ENCODE results near the gene RNU5B-1. TPM values are rescaled to one million over a fixed set of nuclear protein-coding genes. Genes with fewer than 3 reads are reported as not detected.

RNU5B-1 gene
- total and polyA plus RNA-seq, 9 of the 15 experiments (the other 6 are each of a cell fraction or from before 2014, with no cell fraction given): 14.2 TPM; not detected in 8

DNA sequence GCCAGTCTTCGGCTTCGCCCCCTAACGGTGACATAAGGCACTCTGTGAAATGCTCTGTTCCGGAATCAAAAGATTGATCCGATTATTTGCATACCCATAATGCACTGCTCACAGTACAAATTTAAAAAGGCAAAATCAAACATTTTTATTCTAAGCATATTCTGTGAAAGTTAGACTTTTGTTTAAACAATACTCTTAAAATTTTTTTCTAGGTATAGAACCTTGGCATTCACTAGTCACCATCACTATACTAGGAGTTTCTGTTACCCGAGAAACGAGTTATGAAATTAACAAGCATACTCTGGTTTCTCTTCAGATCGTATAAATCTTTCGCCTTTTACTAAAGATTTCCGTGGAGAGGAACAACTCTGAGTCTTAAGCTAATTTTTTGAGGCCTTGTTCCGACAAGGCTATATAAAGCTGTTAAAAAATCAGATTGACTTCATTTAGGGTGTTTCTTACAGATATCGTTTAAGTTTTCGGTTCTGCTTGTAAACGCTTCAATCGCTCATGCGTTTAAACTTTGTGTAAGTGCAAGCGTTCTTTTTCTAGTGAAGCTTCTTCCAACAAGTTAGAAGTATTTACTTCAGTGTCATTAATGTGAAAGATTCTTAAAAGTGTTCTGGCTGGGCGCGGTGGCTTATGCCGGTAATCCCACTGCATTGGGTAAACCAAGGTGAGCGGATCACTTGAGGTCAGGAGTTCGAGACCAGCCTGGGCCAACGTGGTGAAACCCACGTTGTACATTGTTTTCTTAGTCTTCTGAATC, at the start of gene RNU5B-1 (continued):
- TF ChIP-seq, protein P1, sequence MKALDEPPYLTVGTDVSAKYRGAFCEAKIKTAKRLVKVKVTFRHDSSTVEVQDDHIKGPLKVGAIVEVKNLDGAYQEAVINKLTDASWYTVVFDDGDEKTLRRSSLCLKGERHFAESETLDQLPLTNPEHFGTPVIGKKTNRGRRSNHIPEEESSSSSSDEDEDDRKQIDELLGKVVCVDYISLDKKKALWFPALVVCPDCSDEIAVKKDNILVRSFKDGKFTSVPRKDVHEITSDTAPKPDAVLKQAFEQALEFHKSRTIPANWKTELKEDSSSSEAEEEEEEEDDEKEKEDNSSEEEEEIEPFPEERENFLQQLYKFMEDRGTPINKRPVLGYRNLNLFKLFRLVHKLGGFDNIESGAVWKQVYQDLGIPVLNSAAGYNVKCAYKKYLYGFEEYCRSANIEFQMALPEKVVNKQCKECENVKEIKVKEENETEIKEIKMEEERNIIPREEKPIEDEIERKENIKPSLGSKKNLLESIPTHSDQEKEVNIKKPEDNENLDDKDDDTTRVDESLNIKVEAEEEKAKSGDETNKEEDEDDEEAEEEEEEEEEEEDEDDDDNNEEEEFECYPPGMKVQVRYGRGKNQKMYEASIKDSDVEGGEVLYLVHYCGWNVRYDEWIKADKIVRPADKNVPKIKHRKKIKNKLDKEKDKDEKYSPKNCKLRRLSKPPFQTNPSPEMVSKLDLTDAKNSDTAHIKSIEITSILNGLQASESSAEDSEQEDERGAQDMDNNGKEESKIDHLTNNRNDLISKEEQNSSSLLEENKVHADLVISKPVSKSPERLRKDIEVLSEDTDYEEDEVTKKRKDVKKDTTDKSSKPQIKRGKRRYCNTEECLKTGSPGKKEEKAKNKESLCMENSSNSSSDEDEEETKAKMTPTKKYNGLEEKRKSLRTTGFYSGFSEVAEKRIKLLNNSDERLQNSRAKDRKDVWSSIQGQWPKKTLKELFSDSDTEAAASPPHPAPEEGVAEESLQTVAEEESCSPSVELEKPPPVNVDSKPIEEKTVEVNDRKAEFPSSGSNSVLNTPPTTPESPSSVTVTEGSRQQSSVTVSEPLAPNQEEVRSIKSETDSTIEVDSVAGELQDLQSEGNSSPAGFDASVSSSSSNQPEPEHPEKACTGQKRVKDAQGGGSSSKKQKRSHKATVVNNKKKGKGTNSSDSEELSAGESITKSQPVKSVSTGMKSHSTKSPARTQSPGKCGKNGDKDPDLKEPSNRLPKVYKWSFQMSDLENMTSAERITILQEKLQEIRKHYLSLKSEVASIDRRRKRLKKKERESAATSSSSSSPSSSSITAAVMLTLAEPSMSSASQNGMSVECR (CRISPR knock-in tag; IDR thresholded peaks at IDR 0.05): peak; percentile 79; the same call in 1 of the 2 replicates
- TF ChIP-seq PTTG1 (tag; IDR thresholded peaks at IDR 0.05; ENCODE audit: low read depth): no peak
- TF ChIP-seq XRCC5 (IDR thresholded peaks at IDR 0.05; ENCODE audit: low read depth, low read length): peak; percentile 46; the same call in 1 of the 2 replicates
- peak; percentile 91; the same call in 1 of the 2 replicates for TF ChIP-seq ZFP30 (CRISPR knock-in tag; IDR thresholded peaks at IDR 0.05; ENCODE audit: borderline replicate concordance)
- 0 out of 2 replicates have a peak, but pooled peaks have one; percentile 19 for TF ChIP-seq BHLHE40 (IDR thresholded peaks at IDR 0.05; ENCODE audit: low read length)
- peak; percentile 91 for TF ChIP-seq NFATC3 (IDR thresholded peaks at IDR 0.05)
- peak; percentile 95 for TF ChIP-seq ZNF780A (CRISPR knock-in tag; IDR thresholded peaks at IDR 0.05)
- peak; percentile 86 for TF ChIP-seq GATAD2A (IDR thresholded peaks at IDR 0.05)
- TF ChIP-seq CHD2 (IDR thresholded peaks at IDR 0.05; ENCODE audit: low read depth, low read length): peak; percentile 47
- no peak for TF ChIP-seq SREBF2 (CRISPR knock-in tag; IDR thresholded peaks at IDR 0.05)
- peak; percentile 68 for TF ChIP-seq MYNN (IDR thresholded peaks at IDR 0.05)
- no peak for TF ChIP-seq MYNN (CRISPR knock-in tag; IDR thresholded peaks at IDR 0.05)
- TF ChIP-seq ZNF311 (CRISPR knock-in tag; IDR thresholded peaks at IDR 0.05): no peak
- peak; percentile 92 for TF ChIP-seq ESRRB (CRISPR knock-in tag; IDR thresholded peaks at IDR 0.05; ENCODE audit: borderline replicate concordance)
- TF ChIP-seq POLR3A (IDR thresholded peaks at IDR 0.05; ENCODE audit: borderline replicate concordance, extremely low read depth, insufficient read depth, insufficient read length): peak; percentile 69
- TF ChIP-seq HDAC3 (IDR thresholded peaks at IDR 0.05; ENCODE audit: borderline replicate concordance, partially characterized antibody): peak; percentile 83
- no peak for TF ChIP-seq CREBBP (IDR thresholded peaks at IDR 0.05; ENCODE audit: low read depth, low read length)
- TF ChIP-seq ZNF253 (CRISPR knock-in tag; conservative IDR thresholded peaks at IDR 0.05): peak; percentile 93
- TF ChIP-seq ZFPM2 (CRISPR knock-in tag; IDR thresholded peaks at IDR 0.05): peak; percentile 97
- TF ChIP-seq, protein P2, sequence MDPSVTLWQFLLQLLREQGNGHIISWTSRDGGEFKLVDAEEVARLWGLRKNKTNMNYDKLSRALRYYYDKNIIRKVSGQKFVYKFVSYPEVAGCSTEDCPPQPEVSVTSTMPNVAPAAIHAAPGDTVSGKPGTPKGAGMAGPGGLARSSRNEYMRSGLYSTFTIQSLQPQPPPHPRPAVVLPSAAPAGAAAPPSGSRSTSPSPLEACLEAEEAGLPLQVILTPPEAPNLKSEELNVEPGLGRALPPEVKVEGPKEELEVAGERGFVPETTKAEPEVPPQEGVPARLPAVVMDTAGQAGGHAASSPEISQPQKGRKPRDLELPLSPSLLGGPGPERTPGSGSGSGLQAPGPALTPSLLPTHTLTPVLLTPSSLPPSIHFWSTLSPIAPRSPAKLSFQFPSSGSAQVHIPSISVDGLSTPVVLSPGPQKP (CRISPR knock-in tag; IDR thresholded peaks at IDR 0.05): no peak
- TF ChIP-seq ZNF316 (IDR thresholded peaks at IDR 0.05): peak; percentile 99
- TF ChIP-seq, protein P3, sequence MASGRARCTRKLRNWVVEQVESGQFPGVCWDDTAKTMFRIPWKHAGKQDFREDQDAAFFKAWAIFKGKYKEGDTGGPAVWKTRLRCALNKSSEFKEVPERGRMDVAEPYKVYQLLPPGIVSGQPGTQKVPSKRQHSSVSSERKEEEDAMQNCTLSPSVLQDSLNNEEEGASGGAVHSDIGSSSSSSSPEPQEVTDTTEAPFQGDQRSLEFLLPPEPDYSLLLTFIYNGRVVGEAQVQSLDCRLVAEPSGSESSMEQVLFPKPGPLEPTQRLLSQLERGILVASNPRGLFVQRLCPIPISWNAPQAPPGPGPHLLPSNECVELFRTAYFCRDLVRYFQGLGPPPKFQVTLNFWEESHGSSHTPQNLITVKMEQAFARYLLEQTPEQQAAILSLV (tag; IDR thresholded peaks at IDR 0.05): peak; percentile 36; the same call in 1 of the 2 replicates
- peak; percentile 46; the same call in 1 of the 2 replicates for TF ChIP-seq EGR1 (conservative IDR thresholded peaks at IDR 0.05)
- TF ChIP-seq NELFE (IDR thresholded peaks at IDR 0.05; ENCODE audit: insufficient read depth, insufficient read length): no peak

All from K562 (cell line).